Retinal pigment epithelial cell (primary cell): ENCODE measurements around the gene MIEF1.

Experiments used
- DNase-seq: peaks from one replicate; pipeline ENCODE4 v3.0.0-alpha.2; 2010; ENCODE audit warnings: low read depth
- H3K4me3 ChIP-seq: 2 replicates; pipeline ENCODE4 v1.5.1; 2011; ENCODE audit warnings: mild to moderate bottlenecking, low read length, control low read depth, moderate library complexity
- TF ChIP-seq, protein P1 (sequence below): conservative IDR thresholded peaks from 2 replicates; pipeline ENCODE4 v1.5.1; 2011; ENCODE audit warnings: low read depth, low read length, control low read depth, inconsistent platforms

MIEF1 gene

DNA sequence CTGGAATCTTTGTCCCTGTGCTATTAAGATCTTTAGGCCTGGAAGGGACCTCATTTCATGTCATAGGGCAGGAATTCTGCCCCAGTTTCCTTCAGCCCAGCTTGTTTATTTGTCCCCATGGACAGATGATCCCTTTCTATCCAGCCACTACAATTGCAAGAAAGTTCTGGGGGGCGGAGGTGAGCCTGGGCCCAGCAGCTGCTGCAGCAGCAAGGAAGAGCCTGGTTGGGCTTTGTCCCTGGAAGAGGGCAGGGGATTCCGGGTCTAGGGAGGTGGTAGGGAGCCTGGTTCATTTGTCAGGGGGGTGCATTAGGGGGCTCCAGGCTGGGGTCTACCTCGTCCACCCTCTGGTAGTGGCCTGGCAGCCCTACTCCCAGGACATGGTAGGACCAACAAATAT, 52.1 kb downstream of the MIEF1 start:
- H3K4me3 ChIP-seq, result no peak overlapping the region
- no peak for DNase-seq
- TF ChIP-seq, protein P1, sequence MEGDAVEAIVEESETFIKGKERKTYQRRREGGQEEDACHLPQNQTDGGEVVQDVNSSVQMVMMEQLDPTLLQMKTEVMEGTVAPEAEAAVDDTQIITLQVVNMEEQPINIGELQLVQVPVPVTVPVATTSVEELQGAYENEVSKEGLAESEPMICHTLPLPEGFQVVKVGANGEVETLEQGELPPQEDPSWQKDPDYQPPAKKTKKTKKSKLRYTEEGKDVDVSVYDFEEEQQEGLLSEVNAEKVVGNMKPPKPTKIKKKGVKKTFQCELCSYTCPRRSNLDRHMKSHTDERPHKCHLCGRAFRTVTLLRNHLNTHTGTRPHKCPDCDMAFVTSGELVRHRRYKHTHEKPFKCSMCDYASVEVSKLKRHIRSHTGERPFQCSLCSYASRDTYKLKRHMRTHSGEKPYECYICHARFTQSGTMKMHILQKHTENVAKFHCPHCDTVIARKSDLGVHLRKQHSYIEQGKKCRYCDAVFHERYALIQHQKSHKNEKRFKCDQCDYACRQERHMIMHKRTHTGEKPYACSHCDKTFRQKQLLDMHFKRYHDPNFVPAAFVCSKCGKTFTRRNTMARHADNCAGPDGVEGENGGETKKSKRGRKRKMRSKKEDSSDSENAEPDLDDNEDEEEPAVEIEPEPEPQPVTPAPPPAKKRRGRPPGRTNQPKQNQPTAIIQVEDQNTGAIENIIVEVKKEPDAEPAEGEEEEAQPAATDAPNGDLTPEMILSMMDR, result no peak

DNA sequence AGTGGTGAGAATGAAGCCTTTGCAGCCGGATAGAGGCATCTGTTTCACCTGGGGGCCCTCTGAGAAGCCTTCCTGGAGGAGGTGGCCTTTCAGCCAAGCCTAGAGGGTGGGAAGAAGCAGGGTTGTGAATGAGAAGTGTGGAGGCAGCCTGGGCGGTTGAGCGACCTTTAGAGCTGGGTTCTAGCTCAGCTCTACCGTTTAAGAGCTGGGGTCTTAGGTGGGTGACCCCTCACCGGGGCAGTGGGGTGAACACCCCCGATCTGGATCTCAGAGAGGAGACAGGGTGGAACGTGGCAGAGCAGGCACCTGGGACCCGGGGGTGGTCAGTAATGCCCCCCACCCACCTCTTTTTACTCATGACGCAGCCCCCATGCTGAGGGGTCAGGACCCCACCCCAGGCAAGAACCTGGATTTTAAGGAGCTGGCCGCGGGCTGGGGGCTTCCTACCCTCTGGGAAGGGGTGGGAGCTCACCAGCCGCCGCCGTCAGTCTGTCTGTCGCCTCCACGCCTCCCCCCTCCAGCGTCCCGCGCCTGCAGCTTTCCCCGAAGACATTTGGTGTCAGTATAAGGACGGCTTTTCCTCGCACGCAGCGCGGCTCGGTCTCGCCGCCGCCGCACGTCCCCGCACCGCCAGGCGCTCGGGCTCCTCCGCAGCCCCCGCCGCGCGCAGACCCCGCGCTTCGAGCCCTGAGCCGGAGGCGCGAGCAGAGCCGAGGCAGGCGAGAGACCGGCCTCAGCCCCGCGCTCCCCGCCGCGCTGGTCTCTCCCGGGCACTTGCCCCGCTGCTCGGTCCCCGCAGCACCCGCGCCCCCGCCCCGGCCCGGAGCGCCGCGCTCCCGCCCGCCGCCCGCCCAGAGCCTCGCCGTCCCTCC, 55.1 kb downstream of the MIEF1 start:
- DNase-seq, result no peak
- TF ChIP-seq, protein P1, result peak; percentile 10
- no peak overlapping the region for H3K4me3 ChIP-seq

DNA sequence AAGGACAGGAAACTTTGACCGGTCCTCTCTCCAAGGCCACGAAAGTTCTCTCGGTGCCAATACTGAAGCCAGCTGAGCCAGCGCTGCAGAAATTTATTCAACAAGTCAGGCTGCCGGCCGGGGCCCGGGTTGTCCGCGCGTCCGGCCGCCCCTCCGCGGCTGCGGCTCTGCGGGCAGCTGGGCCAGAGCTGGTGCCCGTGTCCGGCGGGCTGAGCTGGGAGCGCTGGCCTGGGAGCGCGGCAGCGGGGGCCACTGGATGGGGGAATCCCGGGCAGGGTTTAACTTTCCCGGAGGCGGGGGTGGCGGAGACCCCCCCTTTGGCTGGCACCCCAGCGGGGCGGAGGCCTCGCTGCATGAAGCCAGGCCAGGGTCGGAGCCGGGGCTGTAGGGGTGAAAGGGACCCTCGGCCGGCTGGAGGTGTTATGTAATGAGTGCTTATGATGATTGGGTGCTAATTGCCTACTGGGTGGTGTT, 56.2 kb downstream of the MIEF1 start:
- TF ChIP-seq, protein P1, result no peak
- DNase-seq, result no peak
- no peak overlapping the region for H3K4me3 ChIP-seq

DNA sequence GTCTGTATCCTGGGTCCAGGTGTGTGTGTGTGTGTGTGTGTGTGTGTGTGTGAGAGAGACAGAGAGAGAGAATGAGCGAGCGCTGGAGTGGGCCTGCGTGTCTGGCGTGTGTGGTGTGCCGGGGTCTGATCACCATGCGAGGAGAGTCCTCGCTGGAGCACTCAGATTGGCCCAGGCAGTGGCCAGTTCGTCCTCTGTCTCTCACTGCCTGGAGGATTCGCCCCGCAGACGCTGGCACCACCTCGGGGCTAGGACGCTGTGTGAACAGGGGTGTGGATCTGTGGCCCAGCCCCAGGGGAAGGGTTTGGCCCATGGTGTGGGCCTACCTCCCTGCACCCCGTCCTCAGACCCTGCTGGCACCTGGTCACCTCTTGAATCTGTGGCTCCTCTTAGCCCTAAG, 56.9 kb downstream of the MIEF1 start:
- DNase-seq, result no peak
- TF ChIP-seq, protein P1, result no peak

DNA sequence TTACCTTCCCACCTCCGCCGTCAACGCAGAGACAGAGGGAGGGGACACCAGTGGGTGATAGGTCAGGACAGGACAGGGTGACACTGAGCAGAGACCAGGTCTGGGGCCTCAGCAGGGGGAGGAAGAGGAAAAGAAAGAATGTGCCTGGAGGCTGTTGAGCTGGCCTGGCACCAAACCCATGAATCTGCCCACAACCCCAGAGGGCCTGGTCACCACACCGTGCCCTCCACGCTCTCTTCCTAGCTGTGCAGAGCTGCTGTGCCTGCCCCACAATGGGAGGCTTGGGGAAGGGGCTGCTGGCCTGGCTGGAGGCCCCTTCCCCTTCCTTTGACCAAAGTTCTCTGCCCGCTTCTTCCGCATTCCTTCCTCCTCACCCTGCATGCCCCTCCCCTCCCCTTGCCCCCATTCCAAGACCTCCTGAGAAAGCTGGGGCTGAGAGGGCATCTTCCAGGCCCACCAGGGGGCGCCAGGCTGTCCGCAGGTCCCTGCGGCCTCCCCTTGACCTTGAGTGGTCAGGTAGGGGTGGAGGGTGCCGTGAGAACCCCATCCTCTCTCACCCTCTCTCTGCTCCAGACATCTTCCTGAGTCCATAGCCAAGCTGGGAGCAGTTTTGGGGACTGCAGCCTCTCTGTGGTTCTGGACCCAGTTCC, 57.5 kb downstream of the MIEF1 start:
- DNase-seq, result no peak
- no peak overlapping the region for H3K4me3 ChIP-seq
- TF ChIP-seq, protein P1, result peak; percentile 68

More for the DNA sequence above, 56.9 kb downstream of the MIEF1 start:
- H3K4me3 ChIP-seq, result no peak overlapping the region

DNA sequence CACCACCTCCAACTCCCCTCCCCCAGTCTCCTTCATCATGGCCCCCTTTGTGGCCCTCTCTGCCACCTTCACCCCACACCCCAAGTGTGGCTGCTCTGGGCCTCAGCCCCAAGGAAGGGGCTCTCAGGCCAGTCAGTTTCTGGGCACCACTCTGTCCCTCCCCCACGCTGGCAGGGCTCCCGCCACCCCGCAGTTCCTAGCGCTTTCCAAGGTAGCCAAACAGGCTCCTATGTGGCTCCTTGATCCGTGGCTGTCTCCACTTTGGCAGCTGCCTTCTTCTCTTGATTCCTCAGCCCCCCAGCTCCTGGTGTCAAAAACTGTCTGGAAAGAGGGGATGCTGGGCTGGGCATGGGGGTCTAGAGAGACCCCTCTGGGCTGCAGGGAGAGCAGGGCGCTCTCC, 58.0 kb downstream of the MIEF1 start:
- DNase-seq, result no peak
- no peak overlapping the region for H3K4me3 ChIP-seq
- TF ChIP-seq, protein P1, result no peak
